GM23338 (cell line): ENCODE results near the gene WDR91.

ENCODE experiments used
- CTCF ChIP-seq, 2 experiments: fragments of 200-600 bp in 1 of 2; sonication (generic) in 1 of 2; conservative IDR thresholded peaks; 2 replicates each; pipeline versions ENCODE4 v1.5.1 to v1.6.1; 2016 to 2017; ENCODE audit warnings: antibody characterized with exemption in 2 of 2, low read depth in 2 of 2, mild to moderate bottlenecking in 2 of 2, moderate library complexity in 1 of 2
- EZH2 ChIP-seq: fragments of 200-600 bp; sonication (generic); IDR thresholded peaks from one replicate; pipeline ENCODE4 v1.8.0; 2017; ENCODE audit warnings: antibody characterized with exemption, mild to moderate bottlenecking, low read depth; ENCODE audit not compliant: unreplicated experiment
- EZH2phosphoT487 ChIP-seq: fragments of 200-600 bp; sonication (generic); IDR thresholded peaks from one replicate; pipeline ENCODE4 v1.8.1; 2018; ENCODE audit warnings: antibody characterized with exemption; ENCODE audit not compliant: unreplicated experiment
- POLR2AphosphoS5 ChIP-seq: IDR thresholded peaks from 2 replicates; pipeline ENCODE4 v1.6.1; 2016; ENCODE audit warnings: antibody characterized with exemption, low read depth

- TF ChIP-seq EZH2phosphoT487 (no peak), POLR2AphosphoS5 (no peak), CTCF (conservative IDR thresholded peaks at IDR 0.05; ENCODE audit: low read depth in 2 of 2) (no peak), EZH2 (no peak)
Observed at GRCh38 chr7:135195156-135195555, 16.2 kb downstream of the WDR91 start.
